Measurements from ENCODE around the gene MUC5B.

- TF ChIP-seq CTCF (IDR thresholded peaks at IDR 0.05) (no peak), POLR2A (IDR thresholded peaks at IDR 0.05) (no peak)
Measured at GRCh38 chr11:1203505-1204271, 19.2 kb upstream of the MUC5B start.
